Brain microvascular endothelial cell (primary cell): ENCODE measurements around the gene ARID2.

ENCODE experiments used
- DNase-seq: peaks from one replicate; pipeline ENCODE4 v3.0.0-alpha.2; 2020
- H3K27ac ChIP-seq: fragments of 250-450 bp; sonication (Bioruptor Pico); 2 replicates; pipeline ENCODE4 v1.5.1; 2020; ENCODE audit warnings: mild to moderate bottlenecking, moderate library complexity
- H3K27me3 ChIP-seq: fragments of 250-450 bp; sonication (Bioruptor Pico); replicated peaks from 2 replicates; pipeline ENCODE4 v1.5.1; 2020; ENCODE audit warnings: mild to moderate bottlenecking
- H3K36me3 ChIP-seq: fragments of 250-450 bp; sonication (Bioruptor Pico); replicated peaks from 2 replicates; pipeline ENCODE4 v1.5.1; 2020; ENCODE audit warnings: mild to moderate bottlenecking
- H3K4me3 ChIP-seq: 2 replicates; pipeline ENCODE4 v1.5.1; 2011; ENCODE audit warnings: low read depth, mild to moderate bottlenecking, control low read depth, low read length, moderate library complexity
- CTCF ChIP-seq: IDR thresholded peaks from 2 replicates; pipeline ENCODE4 v1.5.1; 2011; ENCODE audit warnings: low read depth, mild to moderate bottlenecking, moderate library complexity, low read length, control low read depth, inconsistent platforms; ENCODE audit errors: missing control alignments
- in situ Hi-C: cut with HindIII; loops from 2 replicates; pipeline ENCODE4 v1.10.0; 2017; ENCODE audit warnings: low sequenced_read_pairs, low pct_ligation_motif_present

Gene ARID2

GRCh38 chr12:45721954-45722353 is 7.6 kb upstream of the ARID2 start:
- H3K27me3 ChIP-seq = no peaks in the 10 kb centered on the region
- in situ Hi-C loops = no loop called here
- H3K4me3 ChIP-seq = no peak overlapping the region
- no peak overlapping the region for H3K27ac ChIP-seq
- DNase-seq = no peak
- no peaks in the 10 kb centered on the region for H3K36me3 ChIP-seq
- TF ChIP-seq CTCF = no peak

GRCh38 chr12:45725631-45726602 is 3.6 kb upstream of the ARID2 start:
- TF ChIP-seq CTCF = peak; percentile 62
- H3K36me3 ChIP-seq = no peaks in the 10 kb centered on the region
- no peaks in the 10 kb centered on the region for H3K27me3 ChIP-seq
- in situ Hi-C loops = no loop called here
- peak overlapping the region; percentile 90 for H3K4me3 ChIP-seq
- H3K27ac ChIP-seq = peak overlapping the region; percentile 95
- peak; percentile 35 for DNase-seq

- peak overlapping the region; percentile 95 for H3K27ac ChIP-seq
- no peaks in the 10 kb centered on the region for H3K36me3 ChIP-seq
- H3K4me3 ChIP-seq = peak overlapping the region; percentile 90
- in situ Hi-C loops = no loop called here
- no peaks in the 10 kb centered on the region for H3K27me3 ChIP-seq
- TF ChIP-seq CTCF = no peak
- peak; percentile 19 for DNase-seq
These were observed 2.8 kb upstream of the ARID2 start for GRCh38 chr12:45726603-45727300.

- peak; percentile 94 for DNase-seq
- TF ChIP-seq CTCF = no peak
- peak overlapping the region; percentile 95 for H3K27ac ChIP-seq
- H3K36me3 ChIP-seq = no peaks in the 10 kb centered on the region
- no peaks in the 10 kb centered on the region for H3K27me3 ChIP-seq
- in situ Hi-C loops = no loop called here
- H3K4me3 ChIP-seq = peak overlapping the region; percentile 90
These were observed 2.1 kb upstream of the ARID2 start for GRCh38 chr12:45727301-45727979.

- Histone ChIP-seq H3K36me3 (no peaks in the 10 kb centered on the region), H3K4me3 (peak overlapping the region; percentile 90), H3K27me3 (no peaks in the 10 kb centered on the region), H3K27ac (peak overlapping the region; percentile 95)
- no peak for TF ChIP-seq CTCF
- no peak for DNase-seq
- in situ Hi-C loops = no loop called here
These were observed 1.4 kb upstream of the ARID2 start for GRCh38 chr12:45727980-45728629.
